ENCODE results near the gene USP48. TPM values are rescaled to one million over a fixed set of nuclear protein-coding genes. Genes with fewer than 3 reads are reported as not detected.

The USP48 gene
- total RNA-seq, 4 donors from 2014 or later = 11.5 to 24.4 (median 14.5) TPM

GRCh38 chr1:21705303-21705980 is 77.5 kb downstream of the USP48 start:
- Histone ChIP-seq H3K9me3 (no peaks in the 10 kb centered on the region), H3K36me3 (peaks cover 0 to 53% of the 10 kb centered on the region in 2 donors), H3K4me3 (no peak overlapping the region), H3K4me1 (no peaks in the 10 kb centered on the region), H3K27me3 (no peaks in the 10 kb centered on the region), H3K27ac (no peak overlapping the region)
- DNase-seq = no peak
- in situ Hi-C loops (cut with MboI; ENCODE audit: low sequenced_read_pairs in 4 of 4) (no loop called here), intact Hi-C loops (cut with DNase I; ENCODE audit: low total_unique reads) (no loop called here)
- no peak for TF ChIP-seq POLR2A (IDR thresholded peaks at IDR 0.05)
- TF ChIP-seq, protein P1, sequence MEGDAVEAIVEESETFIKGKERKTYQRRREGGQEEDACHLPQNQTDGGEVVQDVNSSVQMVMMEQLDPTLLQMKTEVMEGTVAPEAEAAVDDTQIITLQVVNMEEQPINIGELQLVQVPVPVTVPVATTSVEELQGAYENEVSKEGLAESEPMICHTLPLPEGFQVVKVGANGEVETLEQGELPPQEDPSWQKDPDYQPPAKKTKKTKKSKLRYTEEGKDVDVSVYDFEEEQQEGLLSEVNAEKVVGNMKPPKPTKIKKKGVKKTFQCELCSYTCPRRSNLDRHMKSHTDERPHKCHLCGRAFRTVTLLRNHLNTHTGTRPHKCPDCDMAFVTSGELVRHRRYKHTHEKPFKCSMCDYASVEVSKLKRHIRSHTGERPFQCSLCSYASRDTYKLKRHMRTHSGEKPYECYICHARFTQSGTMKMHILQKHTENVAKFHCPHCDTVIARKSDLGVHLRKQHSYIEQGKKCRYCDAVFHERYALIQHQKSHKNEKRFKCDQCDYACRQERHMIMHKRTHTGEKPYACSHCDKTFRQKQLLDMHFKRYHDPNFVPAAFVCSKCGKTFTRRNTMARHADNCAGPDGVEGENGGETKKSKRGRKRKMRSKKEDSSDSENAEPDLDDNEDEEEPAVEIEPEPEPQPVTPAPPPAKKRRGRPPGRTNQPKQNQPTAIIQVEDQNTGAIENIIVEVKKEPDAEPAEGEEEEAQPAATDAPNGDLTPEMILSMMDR (IDR thresholded peaks at IDR 0.05 in 4 of 5, conservative IDR thresholded peaks at IDR 0.05 in 1 of 5) = no peak
- no peak for ATAC-seq

DNA sequence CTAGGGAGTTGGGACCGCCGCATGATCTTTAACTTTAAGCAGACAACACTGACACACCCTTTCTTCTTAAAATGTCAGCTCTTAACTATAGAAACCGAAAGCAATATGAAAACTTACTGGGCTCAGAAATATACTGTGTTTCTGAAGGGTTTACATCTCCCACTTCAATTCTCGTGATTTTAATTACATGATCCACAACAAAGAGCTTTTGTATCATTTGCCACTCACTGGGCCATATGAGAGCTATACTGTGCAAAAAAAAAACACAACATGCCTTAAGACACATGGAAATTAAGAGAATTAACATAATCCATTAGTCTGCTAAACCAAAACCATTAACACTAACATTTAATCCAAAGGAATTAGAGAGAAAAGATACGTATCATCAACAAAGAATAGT is 78.8 kb downstream of the USP48 start:
- H3K4me3 ChIP-seq = no peak overlapping the region
- intact Hi-C loops (cut with DNase I; ENCODE audit: low total_unique reads) (no loop called here), in situ Hi-C loops (cut with MboI; ENCODE audit: low sequenced_read_pairs in 4 of 4) (no loop called here)
- H3K4me1 ChIP-seq = no peaks in the 10 kb centered on the region
- peaks cover 0 to 64% of the 10 kb centered on the region in 2 donors for H3K36me3 ChIP-seq
- no peaks in the 10 kb centered on the region for H3K9me3 ChIP-seq
- TF ChIP-seq, protein P1 (IDR thresholded peaks at IDR 0.05 in 4 of 5, conservative IDR thresholded peaks at IDR 0.05 in 1 of 5) = no peak
- TF ChIP-seq POLR2A (IDR thresholded peaks at IDR 0.05) = no peak
- H3K27me3 ChIP-seq = no peaks in the 10 kb centered on the region
- no peak overlapping the region for H3K27ac ChIP-seq
- DNase-seq (no peak), ATAC-seq (no peak)

DNA sequence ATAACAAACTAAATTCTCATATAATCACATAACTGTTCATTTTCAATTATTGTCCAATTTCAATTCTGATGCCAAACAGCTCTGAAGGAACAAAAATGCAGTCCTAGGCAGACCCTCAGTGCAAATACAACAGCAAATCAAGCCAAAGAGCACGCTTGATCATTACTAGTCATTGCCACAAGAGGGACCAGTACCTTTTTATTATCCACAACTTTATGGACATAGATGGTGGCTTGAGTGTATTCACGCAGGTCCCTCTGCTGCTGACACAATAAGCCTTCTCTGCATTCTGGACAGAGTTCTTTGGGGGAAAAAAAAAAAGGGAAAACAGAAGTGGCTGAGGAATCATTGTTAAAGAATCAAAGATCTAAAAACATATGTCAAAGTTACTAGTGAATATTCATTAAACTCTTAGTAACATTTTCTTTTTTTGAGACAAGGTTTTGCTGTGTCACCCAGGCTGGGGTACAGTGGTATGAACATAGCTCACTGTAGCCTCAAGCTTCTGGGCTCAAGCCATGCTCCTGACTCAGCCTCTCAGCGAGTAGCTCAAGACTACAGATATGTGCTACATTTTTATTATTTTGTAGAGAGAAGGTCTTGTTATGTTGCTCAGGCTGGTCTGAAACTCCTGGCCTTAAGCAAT is 79.5 kb downstream of the USP48 start:
- H3K27ac ChIP-seq = no peak overlapping the region
- no peak for ATAC-seq
- peaks cover 0 to 68% of the 10 kb centered on the region in 2 donors for H3K36me3 ChIP-seq
- H3K4me3 ChIP-seq = no peak overlapping the region
- H3K4me1 ChIP-seq = no peaks in the 10 kb centered on the region
- no peak for DNase-seq
- TF ChIP-seq, protein P1 (IDR thresholded peaks at IDR 0.05 in 4 of 5, conservative IDR thresholded peaks at IDR 0.05 in 1 of 5) = peak in 1 of 5 experiments; percentile 12
- TF ChIP-seq POLR2A (IDR thresholded peaks at IDR 0.05) = no peak
- intact Hi-C loops (cut with DNase I; ENCODE audit: low total_unique reads) = no loop called here
- H3K9me3 ChIP-seq = no peaks in the 10 kb centered on the region
- H3K27me3 ChIP-seq = no peaks in the 10 kb centered on the region
- in situ Hi-C loops (cut with MboI; ENCODE audit: low sequenced_read_pairs in 4 of 4) = no loop called here

DNA sequence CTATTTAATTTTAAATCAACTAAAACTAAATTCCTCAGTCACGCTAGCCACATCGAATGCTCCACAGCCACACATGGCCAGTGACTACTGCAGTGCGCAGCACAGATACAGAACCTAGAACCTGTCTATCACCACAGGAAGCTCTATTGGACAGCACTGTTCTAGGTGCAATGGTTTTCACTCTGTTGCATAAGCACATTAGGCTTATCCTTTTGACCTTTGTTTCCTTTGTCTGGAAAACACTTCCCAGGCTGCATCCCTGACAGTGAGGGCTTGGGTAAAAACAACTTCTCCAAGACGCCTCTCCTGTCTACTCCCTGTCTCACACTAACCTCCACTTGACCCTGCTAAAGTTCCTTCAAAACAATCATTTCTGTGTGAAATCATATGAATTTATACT is 80.2 kb downstream of the USP48 start:
- TF ChIP-seq, protein P1 (IDR thresholded peaks at IDR 0.05 in 4 of 5, conservative IDR thresholded peaks at IDR 0.05 in 1 of 5) = no peak
- no peak for TF ChIP-seq POLR2A (IDR thresholded peaks at IDR 0.05)
- Histone ChIP-seq H3K27me3 (no peaks in the 10 kb centered on the region), H3K4me3 (no peak overlapping the region), H3K27ac (no peak overlapping the region), H3K9me3 (no peaks in the 10 kb centered on the region), H3K36me3 (peaks cover 0 to 69% of the 10 kb centered on the region in 2 donors), H3K4me1 (no peaks in the 10 kb centered on the region)
- ATAC-seq (no peak), DNase-seq (no peak)
- in situ Hi-C loops (cut with MboI; ENCODE audit: low sequenced_read_pairs in 4 of 4) (no loop called here), intact Hi-C loops (cut with DNase I; ENCODE audit: low total_unique reads) (no loop called here)

All from gastrocnemius medialis (tissue), 4 donors.